HG03064 (cell line): ENCODE results near the gene PGAP6.
"Not testable (repeated sequence)": the region's sequence is repeated elsewhere in the genome, so short reads cannot be mapped to it uniquely, and the experiment has no call there.

ENCODE experiments used
- ATAC-seq: cut with Tn5 transposase; IDR thresholded peaks from one replicate; pipeline ENCODE4 v1.9.1; 2021; ENCODE audit warnings: low read depth; ENCODE audit not compliant: unreplicated experiment

The PGAP6 gene

DNA sequence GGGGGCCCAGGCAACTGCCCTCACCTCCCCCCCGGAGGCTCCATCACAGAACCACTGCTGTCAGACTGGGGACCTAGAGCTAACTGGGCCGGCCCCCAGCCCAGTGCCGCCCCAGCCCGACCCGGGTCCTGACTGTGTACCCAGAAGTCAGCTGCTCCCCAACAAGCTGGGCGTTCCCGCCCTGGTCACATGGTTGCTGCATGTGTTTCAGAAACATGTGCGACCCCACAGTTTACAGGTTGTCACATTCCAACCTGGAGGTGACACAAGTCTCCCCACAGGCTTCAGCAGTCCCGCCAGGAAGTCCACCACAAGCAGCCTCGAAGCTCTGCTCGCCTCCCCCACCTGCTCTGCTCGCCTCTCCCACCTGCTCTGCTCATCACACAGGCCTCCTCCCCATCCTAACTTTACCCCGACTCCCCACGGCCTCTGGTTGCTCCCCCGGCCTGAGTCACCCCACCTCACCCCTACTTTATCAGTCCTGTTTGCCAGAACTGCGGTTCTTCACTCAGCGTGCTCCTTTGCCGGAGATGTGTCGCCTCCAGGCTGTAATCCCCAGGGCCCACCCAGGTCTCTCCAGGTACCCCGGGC, 12.4 kb downstream of the PGAP6 start:
- no peak for ATAC-seq

DNA sequence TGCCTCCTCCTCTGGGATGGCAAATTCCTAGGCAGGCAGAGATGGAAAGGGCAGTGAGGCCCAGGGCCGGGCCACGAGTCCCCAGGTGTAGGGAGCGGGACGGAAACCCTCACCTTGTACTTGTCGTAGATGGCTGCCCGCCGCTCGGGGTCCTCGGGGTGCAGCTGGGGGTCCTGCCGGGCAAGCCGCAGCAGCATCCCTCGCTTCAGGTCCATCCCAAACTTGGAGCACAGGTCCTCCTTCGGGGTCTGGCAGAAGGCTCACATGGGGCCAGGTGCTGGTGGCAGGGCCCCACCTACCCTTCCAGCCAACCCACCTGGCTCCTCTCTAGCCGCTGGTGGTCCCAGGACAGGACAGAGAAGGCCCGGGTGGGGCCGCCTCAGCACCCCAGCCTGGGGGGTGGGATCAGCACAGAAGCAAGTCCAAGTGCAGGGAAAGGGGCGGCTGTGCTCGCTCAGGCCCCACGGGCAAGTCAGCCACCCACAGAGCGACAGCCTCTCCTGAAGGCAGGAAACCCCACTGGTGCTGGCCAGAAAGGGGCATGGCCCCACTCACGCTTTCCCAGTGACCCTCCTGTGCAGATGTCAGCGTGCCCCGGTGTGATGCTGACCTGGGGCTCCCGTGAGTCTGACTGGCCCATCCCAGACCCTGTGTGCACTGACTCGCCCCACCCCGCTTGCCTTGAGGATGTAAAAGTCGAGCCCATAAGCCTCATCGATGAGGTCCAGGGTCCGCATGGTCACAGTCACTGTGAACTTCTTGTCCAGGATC, 13.2 kb downstream of the PGAP6 start:
- ATAC-seq = no peak

DNA sequence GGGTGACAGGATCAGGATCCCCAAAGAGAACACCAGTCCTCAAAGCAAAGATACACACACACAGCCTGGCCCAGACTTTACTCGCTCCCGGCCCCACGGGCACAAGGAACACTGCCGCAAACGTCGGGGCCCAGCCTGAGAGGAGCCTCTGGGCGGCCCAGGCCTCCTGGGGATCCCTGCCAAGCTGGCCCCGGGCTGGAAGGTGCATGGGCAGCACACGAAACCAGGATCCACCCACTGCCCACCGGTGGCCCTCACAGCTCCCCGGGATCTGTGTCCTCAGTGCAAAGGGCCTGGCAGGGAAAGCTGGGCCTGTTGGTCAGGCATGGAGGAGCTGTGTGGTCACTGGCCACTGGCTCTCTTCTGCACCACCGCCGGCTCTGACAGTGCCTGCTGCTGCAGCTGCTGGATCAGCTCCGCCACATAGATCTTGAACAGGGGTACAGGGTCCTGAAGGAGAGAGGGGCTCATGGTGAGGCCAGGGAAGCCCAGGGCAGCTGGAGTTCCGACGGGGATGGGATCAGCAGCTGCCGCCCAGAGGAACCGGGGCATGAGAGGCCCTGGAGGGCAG, 14.4 kb downstream of the PGAP6 start:
- no peak for ATAC-seq

DNA sequence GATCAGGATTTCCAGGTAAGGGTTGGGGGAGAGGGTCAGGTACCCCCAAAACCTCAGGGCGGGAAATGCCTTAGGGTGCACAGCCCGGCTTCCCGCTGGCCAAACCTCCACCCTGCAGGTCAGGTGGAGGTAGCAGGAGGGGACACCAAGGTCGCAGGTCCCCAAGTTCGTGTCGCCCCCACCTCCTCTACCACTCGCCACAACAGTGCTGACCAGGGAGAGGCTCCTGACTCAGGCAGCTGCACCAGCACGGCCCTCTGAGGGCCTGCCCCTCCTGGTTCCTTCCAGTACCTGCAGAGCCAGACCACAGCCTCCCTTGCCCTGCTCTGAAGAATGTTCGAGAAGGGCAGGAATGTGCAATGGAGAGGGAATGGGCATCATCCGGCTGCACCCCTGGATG, 15.3 kb downstream of the PGAP6 start:
- no peak for ATAC-seq

DNA sequence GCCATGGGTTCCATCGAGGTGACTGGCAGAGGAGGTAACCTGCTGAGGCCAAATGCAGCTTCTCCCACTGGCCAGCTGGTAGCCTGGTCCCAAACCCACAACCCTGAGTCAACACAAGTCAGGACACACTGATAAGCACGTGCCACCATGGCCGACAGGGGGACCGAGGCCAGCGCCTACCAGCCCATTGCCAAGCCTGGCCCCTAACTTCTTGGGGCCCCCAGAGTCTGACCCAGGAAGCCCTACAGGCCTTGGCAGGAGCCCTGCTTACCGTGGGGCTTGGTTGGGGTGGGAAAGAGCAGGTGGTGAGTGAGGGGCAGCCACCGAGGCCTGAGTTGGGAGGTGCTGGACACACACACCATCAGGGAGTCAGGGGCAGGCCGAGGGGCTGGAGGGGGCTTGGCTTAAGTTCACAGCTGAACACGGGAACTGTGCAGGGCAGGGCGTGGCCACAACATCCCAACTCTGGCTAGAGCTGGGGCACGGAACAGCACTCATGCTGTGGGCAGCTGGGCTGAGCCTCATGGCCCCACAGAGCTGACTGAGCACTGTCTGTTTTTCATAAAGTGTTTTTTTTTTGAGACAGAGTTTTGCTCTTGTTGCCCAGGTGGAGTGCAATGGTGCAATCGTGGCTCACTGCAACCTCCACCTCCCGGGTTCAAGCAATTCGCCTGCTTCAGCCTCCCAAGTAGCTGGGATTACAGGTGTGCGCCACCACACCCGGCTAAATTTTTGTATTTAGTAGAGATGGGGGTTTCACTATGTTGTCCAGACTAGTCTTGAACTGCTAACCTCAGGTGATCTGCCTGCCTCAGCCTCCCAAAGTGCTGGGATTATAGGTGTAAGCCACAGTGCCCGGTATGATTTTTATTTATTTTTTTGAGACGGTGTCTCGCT, 16.9 kb downstream of the PGAP6 start:
- no peak for ATAC-seq

DNA sequence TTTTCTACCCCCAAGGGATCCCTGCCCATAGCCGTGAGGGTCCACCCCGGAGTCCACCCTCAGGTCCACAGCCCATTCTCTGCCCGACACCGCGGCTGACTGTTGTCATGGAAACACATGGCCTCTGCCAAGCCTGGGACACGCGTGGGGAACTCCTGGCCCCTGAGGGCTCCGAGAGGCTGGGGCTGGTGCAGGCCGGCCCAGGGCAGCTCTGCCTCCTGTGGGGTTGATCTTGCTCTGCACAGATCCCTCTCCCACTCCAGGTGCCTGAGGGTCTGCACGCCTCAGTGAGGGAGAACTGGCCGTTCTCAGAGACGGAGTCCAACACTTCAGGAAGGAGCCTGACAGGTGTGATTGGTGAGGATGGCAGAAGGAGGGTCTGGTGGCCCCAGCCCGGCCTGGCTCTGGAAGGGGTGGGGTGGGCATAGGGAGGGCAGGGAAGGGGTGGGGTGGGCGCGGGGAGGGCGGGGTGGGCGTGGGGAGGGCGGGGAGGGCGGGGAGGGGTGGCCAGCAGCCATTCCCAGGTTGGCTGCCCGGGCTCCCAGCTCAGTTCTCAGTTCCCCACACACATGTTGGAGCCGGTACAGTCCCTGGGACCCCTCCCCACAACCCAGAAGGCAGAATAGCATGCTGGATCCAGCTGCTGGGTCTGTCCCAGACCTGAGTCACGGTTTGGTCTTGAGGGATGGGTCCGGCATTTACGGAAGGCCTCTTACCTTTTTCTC, 17.9 kb downstream of the PGAP6 start:
- ATAC-seq = no peak

DNA sequence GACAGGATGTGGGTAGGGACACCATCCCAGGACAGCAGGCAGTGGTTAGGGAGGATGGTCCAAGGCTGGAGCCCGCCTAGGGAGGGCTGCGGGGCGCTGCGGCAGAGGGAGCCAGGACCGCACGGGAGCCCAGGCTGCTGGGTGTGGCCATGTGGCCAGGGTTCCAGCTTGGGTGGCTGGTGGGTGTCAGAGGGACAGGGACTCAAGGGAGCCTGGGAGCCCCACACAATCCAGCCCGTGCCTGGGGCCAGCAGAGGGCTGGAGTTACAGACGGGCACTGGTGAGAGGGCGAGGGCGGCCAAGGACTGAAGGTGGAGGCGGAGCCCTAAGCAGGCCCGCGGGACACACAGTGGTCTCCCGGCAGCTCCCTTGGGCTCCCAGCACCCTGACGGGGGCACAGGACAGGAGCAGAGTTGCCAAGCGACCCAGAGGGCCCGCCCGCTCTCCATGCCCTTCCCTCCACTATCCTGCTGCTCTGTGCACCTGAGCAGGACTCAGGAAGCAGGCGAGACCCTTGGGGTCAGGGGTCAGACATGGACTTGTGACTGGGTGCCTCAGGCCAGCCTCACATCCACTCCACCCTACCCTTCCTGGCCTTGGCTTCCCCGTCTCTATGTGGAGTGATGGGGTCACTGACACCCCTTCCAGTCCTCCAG, 18.5 kb downstream of the PGAP6 start:
- no peak for ATAC-seq

DNA sequence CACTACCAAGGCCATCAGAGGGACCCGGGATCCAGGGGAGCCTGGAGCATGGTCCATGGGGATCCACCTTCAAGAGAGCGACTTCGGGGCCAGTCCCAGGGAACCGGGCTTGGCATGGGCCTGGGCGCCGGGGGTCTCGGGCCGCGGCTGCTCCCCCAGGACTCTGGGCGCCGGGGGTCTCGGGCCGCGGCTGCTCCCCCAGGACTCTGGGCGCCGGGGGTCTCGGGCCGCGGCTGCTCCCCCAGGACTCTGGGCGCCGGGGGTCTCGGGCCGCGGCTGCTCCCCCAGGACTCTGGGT, 19.1 kb downstream of the PGAP6 start:
- not testable (repeated sequence) for ATAC-seq

DNA sequence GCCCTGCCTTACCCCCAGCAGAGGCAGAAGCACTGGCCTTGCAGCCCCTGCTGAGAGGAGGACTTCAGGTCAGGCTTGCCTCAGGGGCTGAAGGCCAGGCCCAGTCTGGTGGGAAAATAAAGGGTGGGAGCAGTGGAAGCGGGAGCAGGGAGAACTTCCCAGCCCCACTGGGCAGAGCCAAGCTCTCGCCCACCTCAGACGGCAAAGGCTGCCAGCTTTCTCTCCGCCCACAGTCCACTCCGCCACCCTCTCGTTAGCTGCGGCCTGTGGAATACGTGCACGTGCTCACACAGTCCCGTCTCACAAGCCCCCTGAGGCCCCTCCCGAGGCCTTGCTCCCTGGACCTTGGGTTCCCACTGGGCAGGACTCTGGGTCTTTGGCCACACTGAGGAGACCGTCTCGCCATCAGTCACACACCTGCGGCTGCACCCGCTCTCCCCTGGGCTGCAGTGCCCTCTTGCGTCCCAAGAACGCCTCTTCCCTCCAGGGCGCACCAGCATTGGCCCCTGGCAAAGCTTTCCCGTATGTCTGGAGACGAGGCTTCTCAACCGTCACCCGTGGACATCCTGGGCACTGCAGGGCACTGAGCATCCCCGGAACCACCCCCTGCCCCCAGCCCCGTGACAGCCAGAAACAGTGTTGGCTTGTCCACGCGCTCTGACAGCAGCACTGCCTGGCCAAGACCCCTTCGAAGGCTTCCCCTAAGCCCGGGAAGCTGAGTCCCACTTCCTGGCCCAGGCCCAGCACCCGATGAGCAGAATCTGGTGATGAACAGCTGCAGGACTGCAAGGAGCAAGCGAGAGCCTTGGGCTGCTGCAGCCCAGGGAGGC, 19.7 kb downstream of the PGAP6 start:
- ATAC-seq = no peak

DNA sequence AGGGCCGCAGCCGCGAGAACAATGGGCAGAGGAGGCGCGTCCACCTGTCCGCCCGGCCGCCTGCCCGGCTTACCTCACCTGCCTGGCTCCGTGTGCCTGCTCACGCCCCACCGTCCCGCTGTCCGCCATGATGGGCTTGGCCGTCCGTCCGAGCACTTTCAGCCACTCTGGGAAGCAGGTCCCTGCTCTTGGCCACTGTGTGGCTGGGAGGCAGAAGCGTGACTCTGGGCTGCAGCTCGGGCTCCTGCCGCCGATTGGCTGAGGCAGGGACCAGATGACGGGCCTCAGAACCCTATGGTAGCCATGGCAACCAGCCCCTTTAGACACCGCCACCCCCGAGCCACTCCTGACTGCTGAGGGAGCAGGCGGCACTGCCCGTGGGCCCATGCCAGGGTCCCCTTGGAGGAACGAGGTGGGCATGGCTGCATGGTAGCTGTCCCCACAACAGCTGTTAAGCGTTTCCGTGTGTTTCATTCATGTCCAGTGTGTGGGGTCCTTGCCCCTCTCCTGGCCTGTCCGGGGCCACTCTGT, 20.4 kb downstream of the PGAP6 start:
- no peak for ATAC-seq

DNA sequence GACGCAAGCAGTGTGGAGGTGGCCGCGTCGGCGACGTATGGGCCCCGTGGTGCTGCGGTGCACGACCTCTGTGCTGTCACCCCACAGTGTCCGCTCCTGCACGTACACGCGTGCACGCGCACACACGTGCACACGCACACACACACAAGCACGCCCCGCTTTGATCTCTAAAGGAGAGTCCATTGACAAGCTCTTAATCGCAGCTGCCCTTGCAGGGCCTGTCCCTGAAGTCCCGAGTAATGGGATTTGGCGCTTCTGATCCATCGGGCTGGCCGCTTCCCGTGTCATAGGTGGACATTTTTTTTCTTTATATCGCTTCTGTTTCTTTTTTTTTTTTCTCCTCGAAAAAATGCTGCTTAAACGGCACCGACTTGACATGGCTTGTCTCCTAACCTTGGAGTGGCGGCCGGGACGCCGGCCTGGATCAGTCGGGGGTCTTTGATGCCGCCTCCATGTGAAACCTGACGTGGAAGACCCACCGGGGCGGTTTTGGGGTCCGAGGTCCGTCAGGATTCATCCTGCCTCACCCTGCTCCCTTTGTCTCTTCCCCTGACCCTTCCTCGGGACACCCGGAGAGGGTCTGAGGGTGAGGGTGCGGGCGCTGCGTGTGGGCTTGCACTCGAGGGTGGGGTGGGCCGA, 21.0 kb downstream of the PGAP6 start:
- no peak for ATAC-seq

DNA sequence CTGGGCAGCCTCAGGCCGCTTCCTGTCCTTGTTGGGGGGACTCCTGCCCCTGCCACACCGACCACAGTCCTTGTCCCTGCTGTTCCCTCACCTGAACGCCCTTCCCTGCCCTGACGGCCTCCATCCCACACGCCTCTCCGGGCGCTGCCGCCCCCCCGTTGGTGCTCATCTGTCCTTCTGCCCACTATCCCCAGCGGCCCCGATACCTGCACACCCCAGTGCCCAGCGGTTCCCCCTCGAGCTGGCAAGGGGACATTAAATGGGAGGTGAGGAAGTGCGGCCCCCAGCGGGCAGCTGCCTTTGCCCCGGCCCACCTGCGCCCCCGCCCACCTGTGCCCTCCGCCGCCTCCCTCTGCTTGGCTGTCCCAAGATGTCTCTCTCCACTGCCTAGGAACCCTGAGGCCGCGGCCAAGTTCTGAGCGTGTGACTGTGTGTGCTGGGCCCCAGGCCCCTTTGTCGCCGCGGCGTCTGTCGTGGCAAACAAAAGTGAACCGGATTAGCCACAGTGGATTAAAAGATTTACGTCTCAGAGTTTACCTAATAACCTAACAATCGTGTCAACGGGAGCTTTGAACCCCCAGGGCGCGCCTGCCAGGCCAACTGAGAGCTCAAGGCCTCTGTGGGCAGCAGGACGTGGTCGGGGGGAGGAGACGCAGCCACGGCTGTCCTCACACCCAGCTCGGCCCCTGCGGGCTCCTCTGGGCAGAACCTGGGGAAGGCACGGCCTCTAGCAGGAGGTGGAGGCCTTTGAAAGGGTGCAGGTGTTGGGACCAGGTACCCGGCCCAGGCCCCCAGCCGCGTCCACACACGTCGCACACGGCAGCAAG, 21.7 kb downstream of the PGAP6 start:
- ATAC-seq = no peak

DNA sequence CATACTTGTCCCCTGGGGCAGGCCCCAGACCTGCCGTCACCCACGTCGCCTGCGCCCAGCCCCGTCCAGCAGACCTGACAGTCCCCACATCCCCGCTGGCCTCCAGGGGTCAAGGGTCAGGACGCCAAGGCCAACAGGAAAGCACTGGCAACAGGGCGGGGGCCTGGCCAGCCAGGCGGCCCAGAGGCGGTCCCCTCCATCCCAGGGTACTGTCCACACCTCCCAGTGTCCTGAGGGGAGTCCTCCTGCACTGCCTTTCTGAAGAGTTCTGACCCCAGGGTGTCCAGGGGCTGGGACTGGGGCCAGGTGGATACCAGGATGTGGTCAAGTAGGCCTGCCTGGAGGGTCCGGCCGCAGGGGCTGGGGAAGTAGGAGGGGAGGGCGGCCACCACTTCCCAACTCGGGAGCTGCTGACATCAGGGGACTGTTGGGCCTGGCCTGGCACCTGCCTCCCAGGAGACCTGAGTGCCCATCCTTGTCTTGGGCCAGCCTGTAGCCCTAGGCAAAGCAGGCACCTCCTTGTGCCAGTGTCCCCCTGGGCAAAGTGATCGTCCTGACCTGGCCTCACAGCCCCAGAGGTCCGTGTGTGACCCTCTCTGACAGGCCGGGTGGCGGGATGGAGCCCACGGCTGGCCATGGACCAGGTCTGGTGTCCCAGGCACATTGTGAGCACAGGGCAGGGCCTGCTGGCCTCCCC, 22.6 kb downstream of the PGAP6 start:
- no peak for ATAC-seq

DNA sequence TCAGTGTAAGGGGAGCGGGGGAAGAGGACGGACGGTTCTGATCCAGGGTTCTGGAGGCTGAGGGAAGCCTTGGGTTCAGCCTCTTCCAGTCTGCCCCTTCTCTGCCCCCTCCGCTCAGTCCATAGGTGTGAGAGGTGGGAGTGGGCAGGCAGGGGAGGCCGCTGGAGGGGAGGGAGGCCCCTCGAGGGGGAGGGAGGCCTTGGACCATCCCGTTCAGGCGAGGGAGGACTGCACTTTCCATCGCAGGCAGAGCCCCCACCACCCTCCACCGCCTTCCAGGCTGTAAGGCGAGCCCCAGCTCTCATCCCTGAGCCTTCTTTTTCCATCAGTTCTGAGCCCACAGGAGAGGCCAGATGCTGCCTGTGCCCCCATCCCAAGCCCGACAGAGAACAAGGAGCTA, 25.0 kb downstream of the PGAP6 start:
- ATAC-seq = no peak

DNA sequence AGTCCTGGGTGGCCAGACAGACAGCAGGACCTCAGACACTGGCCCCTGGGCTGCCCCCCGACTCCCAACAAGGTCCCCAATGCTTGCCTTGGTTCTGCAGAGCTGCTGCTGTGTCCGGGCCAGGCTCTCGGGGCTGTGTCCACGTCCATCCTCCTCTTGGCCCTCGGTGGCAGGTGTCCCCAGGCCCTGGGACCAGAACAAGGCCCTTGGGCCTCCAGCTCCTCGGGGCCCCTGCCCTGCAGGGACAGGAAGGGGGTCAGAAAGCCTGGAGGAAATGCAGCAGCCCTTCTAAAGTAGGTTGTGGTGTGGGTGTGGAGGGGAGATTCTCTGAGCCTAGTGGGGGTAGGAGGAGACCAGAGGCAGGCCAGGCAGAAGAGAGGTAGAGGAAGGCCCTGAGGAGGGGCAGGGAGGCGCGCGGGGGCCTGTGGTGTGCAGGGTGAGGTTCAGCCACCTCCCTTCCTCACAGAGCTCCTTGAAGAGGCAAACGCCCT, 26.8 kb downstream of the PGAP6 start:
- ATAC-seq = no peak

DNA sequence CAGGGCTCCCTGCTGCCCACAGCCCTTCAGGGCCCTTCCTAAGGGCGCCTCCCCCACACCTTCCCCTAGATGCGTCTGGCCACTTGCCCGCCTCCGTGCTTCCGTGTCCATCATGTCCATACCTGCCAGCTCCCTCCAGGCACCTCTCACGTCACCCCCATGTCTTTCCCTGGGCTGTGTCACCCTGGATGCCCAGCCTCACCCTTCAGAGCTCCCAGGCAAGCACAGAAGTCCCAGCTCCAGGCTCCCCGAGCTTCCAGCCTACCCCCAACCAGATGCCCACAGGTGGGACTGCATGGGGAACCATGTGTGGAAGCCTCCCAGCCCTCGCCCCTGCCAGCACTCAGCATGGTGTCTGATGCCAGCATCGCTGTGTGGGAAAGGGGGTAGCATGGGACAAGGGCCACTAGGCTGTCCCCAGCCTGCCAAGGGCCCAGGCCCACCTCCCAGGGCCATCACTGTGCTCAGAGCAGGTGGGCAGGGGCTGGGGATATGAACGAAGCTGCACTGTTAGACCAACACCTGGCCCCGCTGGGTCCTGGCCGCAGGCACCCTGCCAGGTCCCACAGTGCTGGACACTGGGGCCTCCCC, 27.4 kb downstream of the PGAP6 start:
- ATAC-seq = no peak
